Liver (tissue), 9 donors: ENCODE measurements around the gene RERE. TPM values are rescaled to one million over a fixed set of nuclear protein-coding genes. Genes with fewer than 3 reads are reported as not detected.

Experiments used
- DNase-seq: peaks from one replicate; pipeline ENCODE4 v3.0.0-alpha.2; 2017; ENCODE audit warnings: low spot score
- H3K27ac ChIP-seq, 2 donors: one replicate each; pipeline ENCODE4 v1.7.0; 2013; ENCODE audit warnings: inconsistent platforms in 2 of 2, low read length in 2 of 2, control low read depth in 1 of 2, low read depth in 1 of 2, mild to moderate bottlenecking in 1 of 2
- H3K27me3 ChIP-seq, 4 donors: one replicate each; pipeline versions ENCODE4 v1.6.1 to v1.7.0; 2013; ENCODE audit warnings: low read length in 3 of 4, inconsistent platforms in 1 of 4, mild to moderate bottlenecking in 1 of 4, moderate library complexity in 1 of 4; ENCODE audit not compliant: control insufficient read depth in 4 of 4, insufficient read depth in 4 of 4
- H3K36me3 ChIP-seq, 4 donors: one replicate each; pipeline versions ENCODE4 v1.6.1 to v1.7.0; 2013; ENCODE audit warnings: low read length in 3 of 4, mild to moderate bottlenecking in 3 of 4, low read depth in 1 of 4, moderate library complexity in 1 of 4; ENCODE audit not compliant: control insufficient read depth in 4 of 4, insufficient read depth in 3 of 4
- H3K4me1 ChIP-seq, 4 donors: one replicate each; pipeline versions ENCODE4 v1.6.1 to v1.7.0; 2013; ENCODE audit warnings: low read length in 3 of 4, mild to moderate bottlenecking in 3 of 4, moderate library complexity in 1 of 4; ENCODE audit not compliant: control insufficient read depth in 4 of 4, insufficient read depth in 4 of 4
- H3K4me3 ChIP-seq, 3 donors: one replicate each; pipeline versions ENCODE4 v1.6.1 to v1.7.0; 2013; ENCODE audit warnings: low read length in 3 of 3, control low read depth in 1 of 3, low read depth in 1 of 3, mild to moderate bottlenecking in 1 of 3
- H3K9ac ChIP-seq, 2 donors: one replicate each; pipeline ENCODE4 v1.7.0; 2013; ENCODE audit warnings: low read length in 2 of 2, mild to moderate bottlenecking in 2 of 2, moderate library complexity in 2 of 2, control low read depth in 1 of 2, low read depth in 1 of 2
- H3K9me3 ChIP-seq, 4 donors: one replicate each; pipeline versions ENCODE4 v1.6.1 to v1.7.0; 2013; ENCODE audit warnings: low read length in 3 of 4; ENCODE audit not compliant: control insufficient read depth in 4 of 4
- EGR1 ChIP-seq, 2 donors: IDR thresholded peaks; 2 replicates each; pipeline ENCODE4 v1.6.1; 2016 to 2018; ENCODE audit warnings: antibody characterized with exemption in 2 of 2, low read depth in 2 of 2
- FOXA1 ChIP-seq: IDR thresholded peaks from 2 replicates; pipeline ENCODE4 v1.6.1; 2016; ENCODE audit warnings: antibody characterized with exemption
- HNF4A ChIP-seq, 2 donors: conservative IDR thresholded peaks; 2 replicates each; pipeline ENCODE4 v1.6.1; 2016; ENCODE audit warnings: antibody characterized with exemption in 2 of 2, mild to moderate bottlenecking in 2 of 2
- HNF4G ChIP-seq: IDR thresholded peaks from 2 replicates; pipeline ENCODE4 v1.6.1; 2016; ENCODE audit warnings: antibody characterized with exemption
- JUND ChIP-seq, 2 donors: IDR thresholded peaks; 2 replicates each; pipeline ENCODE4 v1.6.1; 2016; ENCODE audit warnings: antibody characterized with exemption in 2 of 2
- NR2F2 ChIP-seq: IDR thresholded peaks from 2 replicates; pipeline ENCODE4 v1.6.1; 2016; ENCODE audit warnings: antibody characterized with exemption
- RAD21 ChIP-seq, 2 donors: IDR thresholded peaks; 2 replicates each; pipeline ENCODE4 v1.6.1; 2016; ENCODE audit warnings: antibody characterized with exemption in 2 of 2, mild to moderate bottlenecking in 2 of 2
- RXRA ChIP-seq, 2 donors: IDR thresholded peaks; 2 replicates each; pipeline ENCODE4 v1.6.1; 2017 to 2018; ENCODE audit warnings: antibody characterized with exemption in 2 of 2, mild to moderate bottlenecking in 1 of 2
- SP1 ChIP-seq: IDR thresholded peaks from 2 replicates; pipeline ENCODE4 v1.6.1; 2018; ENCODE audit warnings: antibody characterized with exemption, mild to moderate bottlenecking
- TAF1 ChIP-seq: conservative IDR thresholded peaks from 2 replicates; pipeline ENCODE4 v1.6.1; 2016; ENCODE audit warnings: antibody characterized with exemption, mild to moderate bottlenecking
- YY1 ChIP-seq: IDR thresholded peaks from 2 replicates; pipeline ENCODE4 v1.6.1; 2016; ENCODE audit warnings: antibody characterized with exemption, mild to moderate bottlenecking
- WGBS: extraction: QIAGEN DNeasy Blood & Tissue Kit; methylation state at CpG from one replicate; pipeline ENCODE4 v1.1.7; 2013; 5-methylcytosine and 5-hydroxymethylcytosine counted together
- polyA plus RNA-seq, 2 donors: library from polyadenylated mRNA; stranded (reverse) in 1 of 2; unstranded in 1 of 2; fragments of 200-250 nt in 1 of 2; fragments of >200 nt in 1 of 2; fragmentation: Nextera tagmentation in 1 of 2; extraction: Ambion mirVana in 1 of 2; gene quantifications; one replicate each; pipeline versions ENCODE4 v1.2.1 to v1.2.3, GENCODE V29; 2013 to 2015
- total RNA-seq, 2 donors: library from RNA; depleted of rRNA; stranded (reverse); fragments of >200 nt; gene quantifications; one replicate each; pipeline ENCODE4 v1.2.3, GENCODE V29; 2014
- TF ChIP-seq, protein P1 (sequence below): IDR thresholded peaks from 2 replicates; pipeline ENCODE4 v1.6.1; 2016; ENCODE audit warnings: antibody characterized with exemption, mild to moderate bottlenecking
- TF ChIP-seq, protein P2 (sequence below): IDR thresholded peaks from 2 replicates; pipeline ENCODE4 v1.6.1; 2016; ENCODE audit warnings: antibody characterized with exemption
- TF ChIP-seq, protein P3 (sequence below): IDR thresholded peaks from 2 replicates; pipeline ENCODE4 v1.6.1; 2016; ENCODE audit warnings: antibody characterized with exemption
- TF ChIP-seq, protein P4 (sequence below): IDR thresholded peaks from 2 replicates; pipeline ENCODE4 v1.6.1; 2016; ENCODE audit warnings: antibody characterized with exemption
- donor health status: healthy.
- donor health status: healthy.
- donor health status: healthy.
- donor health status: healthy.
- donor health status: healthy.

The RERE gene
- total and polyA plus RNA-seq, 4 donors, result 9.8 to 49.1 (median 24.8) TPM

- Histone ChIP-seq H3K27ac (no peak overlapping the region), H3K36me3 (no peaks in the 10 kb centered on the region), H3K4me1 (no peaks in the 10 kb centered on the region), H3K9ac (no peak overlapping the region), H3K4me3 (no peak overlapping the region), H3K9me3 (no peaks in the 10 kb centered on the region), H3K27me3 (no peaks in the 10 kb centered on the region)
- 94% methylated on average over 25 of the region's 25 CpGs for WGBS
- DNase-seq, result no peak
- TF ChIP-seq, protein P1, sequence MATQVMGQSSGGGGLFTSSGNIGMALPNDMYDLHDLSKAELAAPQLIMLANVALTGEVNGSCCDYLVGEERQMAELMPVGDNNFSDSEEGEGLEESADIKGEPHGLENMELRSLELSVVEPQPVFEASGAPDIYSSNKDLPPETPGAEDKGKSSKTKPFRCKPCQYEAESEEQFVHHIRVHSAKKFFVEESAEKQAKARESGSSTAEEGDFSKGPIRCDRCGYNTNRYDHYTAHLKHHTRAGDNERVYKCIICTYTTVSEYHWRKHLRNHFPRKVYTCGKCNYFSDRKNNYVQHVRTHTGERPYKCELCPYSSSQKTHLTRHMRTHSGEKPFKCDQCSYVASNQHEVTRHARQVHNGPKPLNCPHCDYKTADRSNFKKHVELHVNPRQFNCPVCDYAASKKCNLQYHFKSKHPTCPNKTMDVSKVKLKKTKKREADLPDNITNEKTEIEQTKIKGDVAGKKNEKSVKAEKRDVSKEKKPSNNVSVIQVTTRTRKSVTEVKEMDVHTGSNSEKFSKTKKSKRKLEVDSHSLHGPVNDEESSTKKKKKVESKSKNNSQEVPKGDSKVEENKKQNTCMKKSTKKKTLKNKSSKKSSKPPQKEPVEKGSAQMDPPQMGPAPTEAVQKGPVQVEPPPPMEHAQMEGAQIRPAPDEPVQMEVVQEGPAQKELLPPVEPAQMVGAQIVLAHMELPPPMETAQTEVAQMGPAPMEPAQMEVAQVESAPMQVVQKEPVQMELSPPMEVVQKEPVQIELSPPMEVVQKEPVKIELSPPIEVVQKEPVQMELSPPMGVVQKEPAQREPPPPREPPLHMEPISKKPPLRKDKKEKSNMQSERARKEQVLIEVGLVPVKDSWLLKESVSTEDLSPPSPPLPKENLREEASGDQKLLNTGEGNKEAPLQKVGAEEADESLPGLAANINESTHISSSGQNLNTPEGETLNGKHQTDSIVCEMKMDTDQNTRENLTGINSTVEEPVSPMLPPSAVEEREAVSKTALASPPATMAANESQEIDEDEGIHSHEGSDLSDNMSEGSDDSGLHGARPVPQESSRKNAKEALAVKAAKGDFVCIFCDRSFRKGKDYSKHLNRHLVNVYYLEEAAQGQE, result no peak
- TF ChIP-seq, protein P2, sequence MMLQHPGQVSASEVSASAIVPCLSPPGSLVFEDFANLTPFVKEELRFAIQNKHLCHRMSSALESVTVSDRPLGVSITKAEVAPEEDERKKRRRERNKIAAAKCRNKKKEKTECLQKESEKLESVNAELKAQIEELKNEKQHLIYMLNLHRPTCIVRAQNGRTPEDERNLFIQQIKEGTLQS, result no peak
- TF ChIP-seq, protein P3, sequence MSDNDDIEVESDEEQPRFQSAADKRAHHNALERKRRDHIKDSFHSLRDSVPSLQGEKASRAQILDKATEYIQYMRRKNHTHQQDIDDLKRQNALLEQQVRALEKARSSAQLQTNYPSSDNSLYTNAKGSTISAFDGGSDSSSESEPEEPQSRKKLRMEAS, result no peak
- no peak for TF ChIP-seq SP1
- no peak for TF ChIP-seq EGR1 (IDR thresholded peaks at IDR 0.05; ENCODE audit: low read depth in 2 of 2)
- TF ChIP-seq YY1, result no peak
- TF ChIP-seq, protein P4, sequence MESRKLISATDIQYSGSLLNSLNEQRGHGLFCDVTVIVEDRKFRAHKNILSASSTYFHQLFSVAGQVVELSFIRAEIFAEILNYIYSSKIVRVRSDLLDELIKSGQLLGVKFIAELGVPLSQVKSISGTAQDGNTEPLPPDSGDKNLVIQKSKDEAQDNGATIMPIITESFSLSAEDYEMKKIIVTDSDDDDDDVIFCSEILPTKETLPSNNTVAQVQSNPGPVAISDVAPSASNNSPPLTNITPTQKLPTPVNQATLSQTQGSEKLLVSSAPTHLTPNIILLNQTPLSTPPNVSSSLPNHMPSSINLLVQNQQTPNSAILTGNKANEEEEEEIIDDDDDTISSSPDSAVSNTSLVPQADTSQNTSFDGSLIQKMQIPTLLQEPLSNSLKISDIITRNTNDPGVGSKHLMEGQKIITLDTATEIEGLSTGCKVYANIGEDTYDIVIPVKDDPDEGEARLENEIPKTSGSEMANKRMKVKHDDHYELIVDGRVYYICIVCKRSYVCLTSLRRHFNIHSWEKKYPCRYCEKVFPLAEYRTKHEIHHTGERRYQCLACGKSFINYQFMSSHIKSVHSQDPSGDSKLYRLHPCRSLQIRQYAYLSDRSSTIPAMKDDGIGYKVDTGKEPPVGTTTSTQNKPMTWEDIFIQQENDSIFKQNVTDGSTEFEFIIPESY, result no peak
- TF ChIP-seq JUND (IDR thresholded peaks at IDR 0.05), result no peak
- TF ChIP-seq RXRA (IDR thresholded peaks at IDR 0.05), result no peak
- TF ChIP-seq TAF1, result no peak
- no peak for TF ChIP-seq HNF4G
- no peak for TF ChIP-seq FOXA1
- TF ChIP-seq HNF4A (conservative IDR thresholded peaks at IDR 0.05), result no peak
- TF ChIP-seq NR2F2, result no peak
These were observed 479.5 kb downstream of the RERE start for GRCh38 chr1:8337776-8338525.

GRCh38 chr1:8335246-8335645 lies 482.2 kb downstream of the RERE start:
- Histone ChIP-seq H3K4me1 (no peaks in the 10 kb centered on the region), H3K9ac (no peak overlapping the region), H3K27ac (no peak overlapping the region), H3K9me3 (no peaks in the 10 kb centered on the region), H3K4me3 (no peak overlapping the region), H3K36me3 (no peaks in the 10 kb centered on the region), H3K27me3 (no peaks in the 10 kb centered on the region)
- DNase-seq, result no peak
- TF ChIP-seq RAD21 (IDR thresholded peaks at IDR 0.05), result no peak
- TF ChIP-seq NR2F2, result no peak
- no peak for TF ChIP-seq RXRA (IDR thresholded peaks at IDR 0.05)
- TF ChIP-seq, protein P1, result no peak
- no peak for TF ChIP-seq YY1
- WGBS, result 94% methylated on average over 27 of the region's 27 CpGs
